ENCODE measurements around the gene AP1S3. TPM values are rescaled to one million over a fixed set of nuclear protein-coding genes. Genes with fewer than 3 reads are reported as not detected.

Gene AP1S3
- total RNA-seq, 1 donor from 2014 or later = 0.80 TPM

- TF ChIP-seq, protein P1, sequence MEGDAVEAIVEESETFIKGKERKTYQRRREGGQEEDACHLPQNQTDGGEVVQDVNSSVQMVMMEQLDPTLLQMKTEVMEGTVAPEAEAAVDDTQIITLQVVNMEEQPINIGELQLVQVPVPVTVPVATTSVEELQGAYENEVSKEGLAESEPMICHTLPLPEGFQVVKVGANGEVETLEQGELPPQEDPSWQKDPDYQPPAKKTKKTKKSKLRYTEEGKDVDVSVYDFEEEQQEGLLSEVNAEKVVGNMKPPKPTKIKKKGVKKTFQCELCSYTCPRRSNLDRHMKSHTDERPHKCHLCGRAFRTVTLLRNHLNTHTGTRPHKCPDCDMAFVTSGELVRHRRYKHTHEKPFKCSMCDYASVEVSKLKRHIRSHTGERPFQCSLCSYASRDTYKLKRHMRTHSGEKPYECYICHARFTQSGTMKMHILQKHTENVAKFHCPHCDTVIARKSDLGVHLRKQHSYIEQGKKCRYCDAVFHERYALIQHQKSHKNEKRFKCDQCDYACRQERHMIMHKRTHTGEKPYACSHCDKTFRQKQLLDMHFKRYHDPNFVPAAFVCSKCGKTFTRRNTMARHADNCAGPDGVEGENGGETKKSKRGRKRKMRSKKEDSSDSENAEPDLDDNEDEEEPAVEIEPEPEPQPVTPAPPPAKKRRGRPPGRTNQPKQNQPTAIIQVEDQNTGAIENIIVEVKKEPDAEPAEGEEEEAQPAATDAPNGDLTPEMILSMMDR (IDR thresholded peaks at IDR 0.05; ENCODE audit: unreplicated experiment) = no peak
- Mint-ChIP-seq H3K36me3 (ENCODE audit: low read depth, unreplicated experiment) (no peaks in the 10 kb centered on the region), H3K9me3 (ENCODE audit: unreplicated experiment) (no peaks in the 10 kb centered on the region), H3K27me3 (ENCODE audit: unreplicated experiment) (peaks cover 3% of the 10 kb centered on the region), H3K4me3 (ENCODE audit: unreplicated experiment) (no peak overlapping the region), H3K27ac (ENCODE audit: unreplicated experiment) (no peak overlapping the region), H3K4me1 (ENCODE audit: unreplicated experiment) (peaks cover 3% of the 10 kb centered on the region)
- no peak for DNase-seq (ENCODE audit: low spot score)
Measured at GRCh38 chr2:223784221-223784772, 53.1 kb downstream of the AP1S3 start.

DNA sequence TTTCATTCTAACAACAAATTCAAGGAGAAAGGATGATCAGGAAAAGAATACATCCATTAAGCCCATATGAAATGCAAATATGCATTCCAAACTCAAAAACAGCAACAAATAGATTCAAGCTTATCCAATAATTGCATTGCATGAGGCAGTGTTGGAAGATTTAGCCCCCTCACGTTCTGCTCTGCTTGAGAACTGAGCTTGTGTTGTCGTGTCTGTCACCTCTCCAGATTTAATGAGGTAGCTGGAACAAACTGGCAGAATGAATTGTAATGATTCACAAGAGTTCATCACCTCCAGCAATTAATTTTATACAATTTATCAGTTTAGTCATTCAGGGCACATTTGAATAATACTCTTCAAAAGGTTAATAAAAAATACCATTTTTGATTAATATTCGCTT is 54.8 kb downstream of the AP1S3 start:
- no peaks in the 10 kb centered on the region for H3K36me3 Mint-ChIP-seq (ENCODE audit: low read depth, unreplicated experiment)
- H3K27ac Mint-ChIP-seq (ENCODE audit: unreplicated experiment) = no peak overlapping the region
- H3K4me1 Mint-ChIP-seq (ENCODE audit: unreplicated experiment) = peaks cover 3% of the 10 kb centered on the region
- no peaks in the 10 kb centered on the region for H3K9me3 Mint-ChIP-seq (ENCODE audit: unreplicated experiment)
- no peak overlapping the region for H3K4me3 Mint-ChIP-seq (ENCODE audit: unreplicated experiment)
- DNase-seq (ENCODE audit: low spot score) = no peak
- TF ChIP-seq, protein P1 (IDR thresholded peaks at IDR 0.05; ENCODE audit: unreplicated experiment) = no peak
- H3K27me3 Mint-ChIP-seq (ENCODE audit: unreplicated experiment) = peaks cover 3% of the 10 kb centered on the region

DNA sequence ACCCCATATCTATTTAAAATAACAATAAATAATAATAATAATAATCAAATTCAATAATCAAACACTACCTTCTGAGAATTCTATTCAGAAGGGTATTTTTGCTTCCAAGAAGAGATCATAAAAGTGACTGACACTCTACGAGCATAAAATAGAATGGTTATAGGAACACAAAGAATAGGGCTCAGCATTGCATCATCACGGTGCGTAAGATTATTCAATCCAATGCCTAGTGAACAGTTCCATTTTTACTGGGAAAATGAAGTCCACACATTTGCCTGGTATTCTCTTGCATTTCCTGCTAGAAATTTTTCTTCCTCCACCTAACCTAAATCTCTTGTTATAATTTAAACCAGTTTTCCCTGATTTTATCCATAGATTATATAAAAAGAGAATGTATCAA is 55.8 kb downstream of the AP1S3 start:
- TF ChIP-seq, protein P1 (IDR thresholded peaks at IDR 0.05; ENCODE audit: unreplicated experiment) = no peak
- Mint-ChIP-seq H3K27me3 (ENCODE audit: unreplicated experiment) (peaks cover 3% of the 10 kb centered on the region), H3K9me3 (ENCODE audit: unreplicated experiment) (no peaks in the 10 kb centered on the region), H3K4me3 (ENCODE audit: unreplicated experiment) (no peak overlapping the region), H3K36me3 (ENCODE audit: low read depth, unreplicated experiment) (no peaks in the 10 kb centered on the region), H3K4me1 (ENCODE audit: unreplicated experiment) (no peaks in the 10 kb centered on the region), H3K27ac (ENCODE audit: unreplicated experiment) (no peak overlapping the region)
- no peak for DNase-seq (ENCODE audit: low spot score)

GRCh38 chr2:223779877-223780276 is 57.5 kb downstream of the AP1S3 start:
- Mint-ChIP-seq H3K4me3 (ENCODE audit: unreplicated experiment) (no peak overlapping the region), H3K36me3 (ENCODE audit: low read depth, unreplicated experiment) (no peaks in the 10 kb centered on the region)
- peak; percentile 20 for DNase-seq (ENCODE audit: low spot score)

GRCh38 chr2:223774193-223774592 is 63.2 kb downstream of the AP1S3 start:
- Mint-ChIP-seq H3K9me3 (ENCODE audit: unreplicated experiment) (no peaks in the 10 kb centered on the region), H3K36me3 (ENCODE audit: low read depth, unreplicated experiment) (no peaks in the 10 kb centered on the region), H3K27ac (ENCODE audit: unreplicated experiment) (no peak overlapping the region), H3K4me3 (ENCODE audit: unreplicated experiment) (no peak overlapping the region), H3K4me1 (ENCODE audit: unreplicated experiment) (no peaks in the 10 kb centered on the region), H3K27me3 (ENCODE audit: unreplicated experiment) (no peaks in the 10 kb centered on the region)
- TF ChIP-seq, protein P1 (IDR thresholded peaks at IDR 0.05; ENCODE audit: unreplicated experiment) = no peak
- no peak for DNase-seq (ENCODE audit: low spot score)

More at GRCh38 chr2:223779877-223780276, 57.5 kb downstream of the AP1S3 start:
- TF ChIP-seq, protein P1 (IDR thresholded peaks at IDR 0.05; ENCODE audit: unreplicated experiment) = peak; percentile 56
- Mint-ChIP-seq H3K4me1 (ENCODE audit: unreplicated experiment) (no peaks in the 10 kb centered on the region), H3K27ac (ENCODE audit: unreplicated experiment) (no peak overlapping the region), H3K27me3 (ENCODE audit: unreplicated experiment) (peaks cover 3% of the 10 kb centered on the region), H3K9me3 (ENCODE audit: unreplicated experiment) (no peaks in the 10 kb centered on the region)

Measured in endothelial cell (in vitro differentiated cells).